HEK293 (cell line): ENCODE results near the gene VASH2.

Experiments used
- CTCF ChIP-seq: fragments of 450-650 bp; formaldehyde crosslinking; IDR thresholded peaks from 2 replicates; pipeline ENCODE4 v1.5.1; 2016; ENCODE audit warnings: missing biosample characterization, missing genetic modification characterization
- ZNF239 ChIP-seq: fragments of 450-650 bp; formaldehyde crosslinking; IDR thresholded peaks from 2 replicates; pipeline ENCODE4 v1.5.1; 2016; ENCODE audit warnings: missing biosample characterization, missing genetic modification characterization
- ZNF274 ChIP-seq, 2 experiments: fragments of 200-500 bp in 1 of 2; fragments of 450-650 bp in 1 of 2; sonication (Bioruptor generic) in 1 of 2; formaldehyde crosslinking in 1 of 2; IDR thresholded peaks; 2 replicates each; pipeline versions ENCODE4 v1.5.1 to v1.6.1; 2014 to 2016; ENCODE audit warnings: borderline replicate concordance in 1 of 2, inconsistent platforms in 1 of 2, low read length in 1 of 2, missing biosample characterization in 1 of 2, missing genetic modification characterization in 1 of 2
- ZNF830 ChIP-seq: fragments of 450-650 bp; IDR thresholded peaks from 2 replicates; pipeline ENCODE4 v1.5.0; 2018; ENCODE audit warnings: missing biosample characterization, missing genetic modification characterization, low read depth, mild to moderate bottlenecking, moderate library complexity

GRCh38 chr1:212987702-212988322, 37.5 kb downstream of the VASH2 start:
- no peak for TF ChIP-seq ZNF274 (IDR thresholded peaks at IDR 0.05; ENCODE audit: low read length)
- no peak for TF ChIP-seq ZNF274 (tag by site-specific recombination; IDR thresholded peaks at IDR 0.05; ENCODE audit: borderline replicate concordance)
- TF ChIP-seq CTCF = no peak
- TF ChIP-seq ZNF830 = no peak
- TF ChIP-seq ZNF239 (tag by site-specific recombination) = no peak
